C4-2B (cell line): ENCODE data around the gene SGIP1.

Experiments used
- CTCF ChIP-seq: fragments of 450-650 bp; conservative IDR thresholded peaks from 2 replicates; pipeline ENCODE4 v1.5.1; 2017; ENCODE audit warnings: mild to moderate bottlenecking
- ZFX ChIP-seq: fragments of 450-650 bp; IDR thresholded peaks from 2 replicates; pipeline ENCODE4 v1.6.1; 2017

GRCh38 chr1:66747501-66747900, 213.5 kb downstream of the SGIP1 start:
- TF ChIP-seq CTCF (no peak), ZFX (no peak)
